Type B pancreatic cell (in vitro differentiated cells): Measurements from ENCODE around the gene TTC23. TPM values are rescaled to one million over a fixed set of nuclear protein-coding genes. Genes with fewer than 3 reads are reported as not detected.

ENCODE experiments used
- DNase-seq: peaks from one replicate; pipeline ENCODE4 v3.0.0; 2021; ENCODE audit warnings: mixed read lengths; ENCODE audit not compliant: unreplicated experiment; ENCODE audit errors: extremely low spot score
- H3K27ac Mint-ChIP-seq: 2 replicates; pipeline ENCODE4 v1.8.0; 2021; ENCODE audit warnings: mild to moderate bottlenecking, mixed read lengths
- H3K27me3 Mint-ChIP-seq: 2 replicates; pipeline ENCODE4 v1.8.0; 2021; ENCODE audit warnings: mixed read lengths
- H3K36me3 Mint-ChIP-seq: 2 replicates; pipeline ENCODE4 v1.8.0; 2021; ENCODE audit warnings: mixed read lengths
- H3K4me1 Mint-ChIP-seq: one replicate; pipeline ENCODE4 v1.8.0; 2021; ENCODE audit warnings: mixed read lengths; ENCODE audit not compliant: unreplicated experiment
- H3K4me3 Mint-ChIP-seq: 2 replicates; pipeline ENCODE4 v1.8.0; 2021; ENCODE audit warnings: mild to moderate bottlenecking, mixed read lengths
- H3K9me3 Mint-ChIP-seq: 2 replicates; pipeline ENCODE4 v1.8.0; 2021; ENCODE audit warnings: mixed read lengths
- CTCF ChIP-seq: fragments of 200-600 bp; sonication (generic); conservative IDR thresholded peaks from 2 replicates; pipeline ENCODE4 v1.5.0; 2021; ENCODE audit warnings: antibody characterized with exemption, mild to moderate bottlenecking
- total RNA-seq: library from RNA; stranded (reverse); gene quantifications from 2 replicates; pipeline ENCODE4 v1.2.1, GENCODE V29; 2021; ENCODE audit warnings: low replicate concordance

TTC23 gene
- total RNA-seq, 1 donor from 2014 or later, result 26.4 TPM

DNA sequence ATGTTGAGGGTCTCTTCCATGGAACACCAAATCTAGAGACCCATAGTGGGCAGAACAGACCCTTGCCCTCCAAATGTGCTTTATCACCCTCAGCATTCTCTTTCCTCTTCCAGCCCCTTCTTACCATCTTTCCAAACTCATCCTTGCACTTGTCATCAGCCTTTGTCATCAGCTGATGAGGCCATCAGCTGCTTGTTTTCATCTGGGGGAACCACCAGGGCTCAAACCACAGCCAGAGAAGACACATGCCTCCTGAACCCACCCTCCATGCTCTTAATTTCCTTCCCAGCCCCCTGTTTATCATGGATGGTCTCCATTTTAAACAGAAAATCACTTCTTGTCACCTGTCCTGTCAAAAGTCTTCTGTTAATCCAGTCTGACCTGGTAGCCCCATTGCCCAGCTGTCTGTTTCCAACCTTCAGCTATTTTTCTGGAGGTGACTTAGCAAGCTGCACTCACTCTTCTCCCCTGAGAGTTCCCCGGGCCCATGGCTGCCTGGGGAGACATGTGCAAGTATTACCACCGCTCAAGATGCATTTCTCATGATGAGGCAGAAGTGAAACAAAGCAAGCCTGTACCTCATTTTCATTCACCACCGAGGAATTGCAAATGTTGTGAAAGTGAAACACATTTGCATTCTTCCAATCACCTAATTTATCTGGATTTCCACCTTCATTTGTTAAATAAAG lies 159.2 kb downstream of the TTC23 start:
- H3K4me3 Mint-ChIP-seq, result no peak overlapping the region
- H3K36me3 Mint-ChIP-seq, result no peaks in the 10 kb centered on the region
- H3K4me1 Mint-ChIP-seq, result no peaks in the 10 kb centered on the region
- H3K27me3 Mint-ChIP-seq, result peaks cover 15% of the 10 kb centered on the region
- peak; percentile 54 for DNase-seq
- no peak for TF ChIP-seq CTCF
- no peak overlapping the region for H3K27ac Mint-ChIP-seq
- no peaks in the 10 kb centered on the region for H3K9me3 Mint-ChIP-seq

- Mint-ChIP-seq H3K4me3 (no peak overlapping the region), H3K36me3 (no peaks in the 10 kb centered on the region), H3K9me3 (no peaks in the 10 kb centered on the region), H3K4me1 (no peaks in the 10 kb centered on the region), H3K27ac (no peak overlapping the region), H3K27me3 (peaks cover 11% of the 10 kb centered on the region)
- DNase-seq, result peak; percentile 51
- TF ChIP-seq CTCF, result no peak
These were observed 161.9 kb downstream of the TTC23 start for GRCh38 chr15:99087405-99087943.

GRCh38 chr15:99086327-99086667 lies 163.1 kb downstream of the TTC23 start:
- Mint-ChIP-seq H3K27me3 (peaks cover 11% of the 10 kb centered on the region), H3K36me3 (no peaks in the 10 kb centered on the region)
- TF ChIP-seq CTCF, result no peak

More at GRCh38 chr15:99086327-99086667, 163.1 kb downstream of the TTC23 start:
- Mint-ChIP-seq H3K4me3 (no peak overlapping the region), H3K4me1 (no peaks in the 10 kb centered on the region), H3K9me3 (peaks cover 3% of the 10 kb centered on the region), H3K27ac (no peak overlapping the region)
- no peak for DNase-seq

Other genes with a start within 250 kb of the TTC23 start
- gene PGPEP1L, start 241.8 kb downstream of the TTC23 start, total RNA-seq, result not detected in 2 replicates
- gene SYNM, start 144.5 kb downstream of the TTC23 start, total RNA-seq, result 2.2 and 4.1 TPM in 2 replicates
- 26.9 and 27.0 TPM in 2 replicates for gene LRRC28, start 1.9 kb upstream of the TTC23 start, total RNA-seq